ENCODE results near the gene FOXD3.

DNA sequence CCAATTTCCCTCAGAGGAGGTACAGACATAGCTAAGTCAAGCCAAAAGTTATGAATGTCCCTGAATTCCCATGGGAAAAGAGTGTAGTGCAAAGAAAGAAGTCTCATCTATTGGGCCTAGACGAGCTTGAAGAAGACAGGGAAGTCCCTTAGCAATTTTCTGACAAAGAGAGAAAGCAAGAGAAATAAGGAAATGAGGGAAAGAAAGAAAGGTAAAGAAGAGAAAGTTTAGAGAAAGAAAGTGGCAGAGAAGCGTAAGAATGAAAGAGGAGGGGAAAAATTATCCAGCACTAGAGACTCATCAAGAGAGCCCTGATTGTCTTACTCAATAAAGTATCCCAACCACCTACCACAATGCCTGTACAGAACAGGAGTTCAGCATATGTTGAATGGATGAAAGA, 40.6 kb upstream of the FOXD3 start:
- TF ChIP-seq ZNF274 (IDR thresholded peaks at IDR 0.05; ENCODE audit: low read depth, low read length) (no peak), YY1 (IDR thresholded peaks at IDR 0.05; ENCODE audit: insufficient read depth, insufficient read length) (no peak), SUZ12 (IDR thresholded peaks at IDR 0.05; ENCODE audit: extremely low read depth, insufficient read depth, insufficient read length) (no peak)
